Gastroesophageal sphincter (tissue), 4 donors: ENCODE data around the gene NLK. TPM values are rescaled to one million over a fixed set of nuclear protein-coding genes. Genes with fewer than 3 reads are reported as not detected.

Experiments used
- ATAC-seq: fragments of 150-250 bp; one replicate; pipeline ENCODE4 v1.9.1; 2016; ENCODE audit warnings: mild to moderate bottlenecking, moderate library complexity
- H3K27ac ChIP-seq, 4 donors: fragments of 200-600 bp; sonication (generic) in 3 of 4; 1 replicate in 3 of 4; 2 replicates in 1 of 4; pipeline ENCODE4 v1.5.1; 2016 to 2019
- H3K27me3 ChIP-seq: fragments of 200-600 bp; sonication (generic); one replicate; pipeline ENCODE4 v1.5.1; 2019
- H3K36me3 ChIP-seq, 2 donors: fragments of 200-600 bp; sonication (generic); one replicate each; pipeline ENCODE4 v1.5.1; 2019; ENCODE audit warnings: control low read depth in 1 of 2
- H3K4me1 ChIP-seq, 3 donors: fragments of 200-600 bp; sonication (generic); 1 replicate in 2 of 3; 2 replicates in 1 of 3; pipeline ENCODE4 v1.5.1; 2016 to 2019; ENCODE audit warnings: control low read depth in 2 of 3
- H3K4me3 ChIP-seq, 2 donors: fragments of 200-600 bp; sonication (generic); one replicate each; pipeline ENCODE4 v1.5.1; 2019; ENCODE audit warnings: mild to moderate bottlenecking in 1 of 2, moderate library complexity in 1 of 2
- H3K9me3 ChIP-seq, 3 donors: fragments of 200-600 bp; sonication (generic); one replicate each; pipeline ENCODE4 v1.5.1; 2017 to 2019; ENCODE audit warnings: control low read depth in 2 of 3
- CTCF ChIP-seq, 4 experiments: fragments of 200-600 bp in 2 of 4; fragments of 450-650 bp in 2 of 4; sonication (generic) in 1 of 4; IDR thresholded peaks; one replicate each; pipeline ENCODE4 v1.5.1; 2017 to 2019; ENCODE audit warnings: antibody characterized with exemption in 4 of 4, mild to moderate bottlenecking in 2 of 4, moderate library complexity in 2 of 4
- EP300 ChIP-seq: sonication (generic); formaldehyde crosslinking; IDR thresholded peaks from one replicate; pipeline ENCODE4 v1.6.1; 2017; ENCODE audit warnings: antibody characterized with exemption, mild to moderate bottlenecking
- POLR2A ChIP-seq, 2 donors: fragments of 450-650 bp; IDR thresholded peaks; one replicate each; pipeline ENCODE4 v1.6.1; 2017; ENCODE audit warnings: antibody characterized with exemption in 2 of 2, mild to moderate bottlenecking in 2 of 2, moderate library complexity in 1 of 2
- POLR2AphosphoS5 ChIP-seq: sonication (generic); formaldehyde crosslinking; IDR thresholded peaks from one replicate; pipeline ENCODE4 v1.6.1; 2017; ENCODE audit warnings: antibody characterized with exemption
- WGBS, 2 donors: methylation state at CpG; one replicate each; pipeline ENCODE4 v1.1.5; 2018; ENCODE audit warnings: low coverage in 1 of 2; 5-methylcytosine and 5-hydroxymethylcytosine counted together
- total RNA-seq, 4 donors: library from RNA; depleted of rRNA; stranded (reverse); fragments of >200 nt; gene quantifications; one replicate each; pipeline ENCODE4 v1.1.0, GENCODE V29; 2016

Gene NLK
- total RNA-seq, 4 donors from 2014 or later, result 12.8 to 16.1 (median 13.8) TPM

GRCh38 chr17:28069061-28069460 lies 26.6 kb downstream of the NLK start:
- WGBS, 2 donors, result 80 to 81% methylated on average over 1 of the region's 1 CpG
- Histone ChIP-seq H3K4me1 (no peaks in the 10 kb centered on the region), H3K36me3 (no peaks in the 10 kb centered on the region), H3K9me3 (peaks cover 0 to 16% (median 3%) of the 10 kb centered on the region in 3 donors), H3K27me3 (no peaks in the 10 kb centered on the region), H3K4me3 (no peak overlapping the region), H3K27ac (no peak overlapping the region)
- no peak for ATAC-seq
- TF ChIP-seq POLR2A (IDR thresholded peaks at IDR 0.05) (no peak), POLR2AphosphoS5 (no peak), CTCF (IDR thresholded peaks at IDR 0.05) (no peak), EP300 (no peak)

- peaks cover 0 to 10% (median 0%) of the 10 kb centered on the region in 3 donors for H3K4me1 ChIP-seq
- H3K36me3 ChIP-seq, result no peaks in the 10 kb centered on the region
- no peak overlapping the region for H3K4me3 ChIP-seq
- H3K27me3 ChIP-seq, result no peaks in the 10 kb centered on the region
- 94 to 100% methylated on average over 1 of the region's 1 CpG for WGBS, 2 donors
- peaks cover 0 to 16% (median 3%) of the 10 kb centered on the region in 3 donors for H3K9me3 ChIP-seq
- ATAC-seq, result no peak
- TF ChIP-seq CTCF (IDR thresholded peaks at IDR 0.05) (no peak), POLR2A (IDR thresholded peaks at IDR 0.05) (no peak), POLR2AphosphoS5 (no peak), EP300 (no peak)
- H3K27ac ChIP-seq, result no peak overlapping the region
Observed at GRCh38 chr17:28071179-28071578, 28.7 kb downstream of the NLK start.

- H3K27me3 ChIP-seq, result no peaks in the 10 kb centered on the region
- peaks cover 0 to 16% (median 3%) of the 10 kb centered on the region in 3 donors for H3K9me3 ChIP-seq
- H3K36me3 ChIP-seq, result no peaks in the 10 kb centered on the region
- peaks cover 0 to 10% (median 0%) of the 10 kb centered on the region in 3 donors for H3K4me1 ChIP-seq
- no peak for ATAC-seq
- 93 to 100% methylated on average over 3 to 6 of the region's 6 CpGs for WGBS, 2 donors
- TF ChIP-seq POLR2AphosphoS5 (no peak), EP300 (no peak)
- no peak overlapping the region for H3K27ac ChIP-seq
- no peak overlapping the region for H3K4me3 ChIP-seq
Observed at GRCh38 chr17:28071891-28072606, 29.6 kb downstream of the NLK start.

GRCh38 chr17:28072936-28073533 lies 30.6 kb downstream of the NLK start:
- WGBS, 2 donors, result 96% methylated on average over 2 of the region's 2 CpGs; no CpG with 5 or more reads in 1 of the 2 donors
- H3K9me3 ChIP-seq, result peaks cover 0 to 16% (median 3%) of the 10 kb centered on the region in 3 donors

GRCh38 chr17:28074010-28074409 lies 31.5 kb downstream of the NLK start:
- H3K36me3 ChIP-seq, result no peaks in the 10 kb centered on the region
- no peak overlapping the region for H3K4me3 ChIP-seq
- no peak for ATAC-seq
- H3K4me1 ChIP-seq, result peaks cover 0 to 10% (median 0%) of the 10 kb centered on the region in 3 donors
- H3K27me3 ChIP-seq, result no peaks in the 10 kb centered on the region
- H3K9me3 ChIP-seq, result peaks cover 0 to 16% (median 3%) of the 10 kb centered on the region in 3 donors
- no peak overlapping the region for H3K27ac ChIP-seq
- 69 to 86% methylated on average over 3 of the region's 3 CpGs for WGBS, 2 donors
- TF ChIP-seq EP300 (no peak), POLR2AphosphoS5 (no peak), POLR2A (IDR thresholded peaks at IDR 0.05) (no peak), CTCF (IDR thresholded peaks at IDR 0.05) (no peak)

More at GRCh38 chr17:28072936-28073533, 30.6 kb downstream of the NLK start:
- Histone ChIP-seq H3K27me3 (no peaks in the 10 kb centered on the region), H3K4me3 (no peak overlapping the region), H3K27ac (no peak overlapping the region), H3K4me1 (peaks cover 0 to 10% (median 0%) of the 10 kb centered on the region in 3 donors), H3K36me3 (no peaks in the 10 kb centered on the region)
- no peak for ATAC-seq
- TF ChIP-seq POLR2A (IDR thresholded peaks at IDR 0.05) (no peak), POLR2AphosphoS5 (no peak), EP300 (no peak), CTCF (IDR thresholded peaks at IDR 0.05) (no peak)
